ENCODE measurements around the gene MFF. TPM values are rescaled to one million over a fixed set of nuclear protein-coding genes. Genes with fewer than 3 reads are reported as not detected.

MFF gene
- total RNA-seq, 1 donor, result 85.9 TPM

DNA sequence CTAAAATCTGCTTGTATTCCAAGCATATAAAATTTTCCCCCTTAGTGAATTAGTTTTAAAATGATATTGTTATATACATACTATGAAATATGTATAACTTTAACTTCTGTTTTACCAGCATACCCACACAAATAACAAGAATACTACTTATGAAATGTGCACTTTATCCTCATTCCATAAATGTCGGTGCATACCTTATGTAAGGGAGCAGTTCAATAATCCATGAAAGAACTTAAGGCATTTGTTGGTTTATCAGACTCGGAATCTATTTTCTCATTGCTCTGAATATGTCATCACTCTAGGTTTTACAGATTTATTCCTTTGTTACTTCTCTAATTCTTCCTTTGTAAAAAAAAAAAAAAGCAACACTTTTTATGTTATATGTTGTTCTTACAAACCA, 12.5 kb upstream of the MFF start:
- no peak for DNase-seq (ENCODE audit: low read depth)
- no peak overlapping the region for H3K4me3 ChIP-seq (ENCODE audit: low read depth, low read length)
- TF ChIP-seq, protein P1, sequence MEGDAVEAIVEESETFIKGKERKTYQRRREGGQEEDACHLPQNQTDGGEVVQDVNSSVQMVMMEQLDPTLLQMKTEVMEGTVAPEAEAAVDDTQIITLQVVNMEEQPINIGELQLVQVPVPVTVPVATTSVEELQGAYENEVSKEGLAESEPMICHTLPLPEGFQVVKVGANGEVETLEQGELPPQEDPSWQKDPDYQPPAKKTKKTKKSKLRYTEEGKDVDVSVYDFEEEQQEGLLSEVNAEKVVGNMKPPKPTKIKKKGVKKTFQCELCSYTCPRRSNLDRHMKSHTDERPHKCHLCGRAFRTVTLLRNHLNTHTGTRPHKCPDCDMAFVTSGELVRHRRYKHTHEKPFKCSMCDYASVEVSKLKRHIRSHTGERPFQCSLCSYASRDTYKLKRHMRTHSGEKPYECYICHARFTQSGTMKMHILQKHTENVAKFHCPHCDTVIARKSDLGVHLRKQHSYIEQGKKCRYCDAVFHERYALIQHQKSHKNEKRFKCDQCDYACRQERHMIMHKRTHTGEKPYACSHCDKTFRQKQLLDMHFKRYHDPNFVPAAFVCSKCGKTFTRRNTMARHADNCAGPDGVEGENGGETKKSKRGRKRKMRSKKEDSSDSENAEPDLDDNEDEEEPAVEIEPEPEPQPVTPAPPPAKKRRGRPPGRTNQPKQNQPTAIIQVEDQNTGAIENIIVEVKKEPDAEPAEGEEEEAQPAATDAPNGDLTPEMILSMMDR (IDR thresholded peaks at IDR 0.05; ENCODE audit: insufficient read depth, low read depth, low read length), result no peak

DNA sequence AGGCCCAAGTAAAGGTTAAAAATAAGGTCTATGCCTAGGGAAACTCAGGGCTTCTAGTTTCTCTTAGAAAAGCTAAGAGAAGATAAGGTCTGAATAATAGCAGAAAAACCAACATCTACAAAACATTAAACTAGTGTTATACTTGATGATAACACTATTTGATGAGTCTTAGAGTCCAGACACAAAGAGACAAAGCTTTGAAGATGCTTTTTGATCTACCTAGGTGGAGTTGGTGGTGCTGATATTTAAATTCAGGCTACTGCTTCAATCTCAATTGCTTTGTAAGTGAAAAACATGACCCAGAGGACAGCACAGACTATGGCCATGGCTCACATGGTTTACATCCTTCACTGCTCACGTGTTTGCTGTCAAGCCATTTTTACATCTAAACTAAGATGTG, 11.7 kb upstream of the MFF start:
- TF ChIP-seq, protein P1 (IDR thresholded peaks at IDR 0.05; ENCODE audit: insufficient read depth, low read depth, low read length), result no peak
- DNase-seq (ENCODE audit: low read depth), result no peak
- H3K4me3 ChIP-seq (ENCODE audit: low read depth, low read length), result no peak overlapping the region

DNA sequence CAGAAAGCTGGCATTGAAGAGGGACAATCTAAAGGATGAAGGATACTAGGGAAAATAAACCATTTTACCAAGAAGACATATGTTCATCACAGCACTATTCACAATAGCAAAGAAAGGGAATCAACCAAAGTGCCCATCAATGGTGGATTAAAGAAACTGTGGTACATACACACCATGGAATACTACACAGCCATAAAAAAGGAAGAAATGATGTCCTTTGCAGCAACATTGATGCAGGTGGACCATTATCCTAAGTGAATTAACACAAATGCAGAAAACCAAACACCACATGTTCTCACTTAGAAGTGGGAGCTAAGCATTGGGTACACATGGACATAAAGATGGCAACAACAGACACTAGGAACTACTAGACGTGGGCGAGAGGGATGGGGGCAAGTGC, 7.2 kb upstream of the MFF start:
- no peak overlapping the region for H3K4me3 ChIP-seq (ENCODE audit: low read depth, low read length)
- no peak for DNase-seq (ENCODE audit: low read depth)
- TF ChIP-seq, protein P1 (IDR thresholded peaks at IDR 0.05; ENCODE audit: insufficient read depth, low read depth, low read length), result no peak

DNA sequence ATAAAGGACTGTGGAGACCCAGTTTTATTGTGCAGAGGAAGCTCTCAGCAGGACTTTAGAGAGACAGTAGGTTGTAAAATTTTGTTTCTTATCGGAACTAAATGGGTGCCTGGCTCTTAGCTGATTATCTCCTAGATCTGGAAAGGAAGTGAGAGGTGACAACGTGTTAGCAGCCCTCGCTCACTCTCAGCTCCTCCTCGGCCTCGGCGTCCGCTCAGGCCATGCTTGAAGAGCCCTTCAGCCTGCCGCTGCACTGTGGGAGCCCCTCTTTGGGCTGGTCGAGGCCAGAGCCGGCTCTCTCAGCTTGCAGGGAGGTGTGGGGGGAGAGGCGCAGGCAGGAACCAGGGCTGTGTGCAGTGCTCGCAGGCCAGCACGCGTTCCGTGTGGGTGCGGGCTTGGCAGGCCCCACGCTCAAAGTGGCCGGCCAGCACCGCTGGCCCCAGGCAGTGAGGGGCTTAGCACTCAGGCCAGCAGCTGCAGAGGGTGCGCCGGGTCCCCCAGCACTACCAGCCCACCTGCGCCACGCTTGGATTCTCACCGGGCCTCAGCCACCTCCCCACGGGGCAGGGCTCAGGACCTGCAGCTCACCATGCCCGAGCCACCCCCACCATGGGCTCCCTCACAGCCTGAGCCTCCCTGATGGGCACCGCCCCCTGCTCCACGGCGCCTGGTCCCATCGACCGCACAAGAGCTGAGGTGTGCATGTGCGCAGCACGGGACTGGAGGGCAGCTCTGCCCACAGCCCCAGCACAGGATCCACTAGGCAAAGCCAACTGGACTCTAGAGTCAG, 4.6 kb upstream of the MFF start:
- TF ChIP-seq, protein P1 (IDR thresholded peaks at IDR 0.05; ENCODE audit: insufficient read depth, low read depth, low read length), result no peak
- no peak for DNase-seq (ENCODE audit: low read depth)
- no peak overlapping the region for H3K4me3 ChIP-seq (ENCODE audit: low read depth, low read length)

DNA sequence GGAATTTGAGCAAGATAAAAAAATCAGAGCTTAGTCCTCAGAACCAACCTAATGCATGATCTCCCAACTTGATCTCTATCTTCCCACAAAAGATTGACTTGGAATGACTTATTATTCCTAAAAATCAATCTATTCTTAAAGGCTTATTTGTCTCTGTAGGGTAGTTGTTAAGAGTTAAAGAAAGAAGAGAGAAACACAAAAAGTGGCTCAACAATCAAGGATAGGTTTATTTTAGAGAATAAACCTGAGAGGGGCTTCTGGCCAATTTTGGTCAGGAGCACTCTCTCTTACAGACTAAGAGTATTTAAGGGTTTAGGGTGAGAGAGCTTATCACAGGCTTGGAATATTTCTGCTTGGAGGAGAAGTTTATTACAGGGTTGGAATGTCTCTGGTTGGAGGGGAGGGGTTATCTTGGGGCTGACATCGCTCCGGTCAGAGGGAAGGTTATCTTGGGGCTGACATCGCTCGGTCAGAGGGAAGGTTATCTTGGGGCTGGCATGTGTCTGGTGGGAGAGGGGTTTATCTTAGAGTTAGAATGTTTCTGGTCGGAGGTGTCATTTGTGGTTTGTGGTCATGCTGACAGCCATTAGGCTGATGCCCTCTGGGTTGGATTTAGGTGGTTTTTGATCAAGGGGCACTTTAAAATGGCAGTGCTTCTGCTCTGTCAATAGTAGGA, 2.4 kb upstream of the MFF start:
- H3K4me3 ChIP-seq (ENCODE audit: low read depth, low read length), result no peak overlapping the region
- no peak for DNase-seq (ENCODE audit: low read depth)
- TF ChIP-seq, protein P1 (IDR thresholded peaks at IDR 0.05; ENCODE audit: insufficient read depth, low read depth, low read length), result no peak

DNA sequence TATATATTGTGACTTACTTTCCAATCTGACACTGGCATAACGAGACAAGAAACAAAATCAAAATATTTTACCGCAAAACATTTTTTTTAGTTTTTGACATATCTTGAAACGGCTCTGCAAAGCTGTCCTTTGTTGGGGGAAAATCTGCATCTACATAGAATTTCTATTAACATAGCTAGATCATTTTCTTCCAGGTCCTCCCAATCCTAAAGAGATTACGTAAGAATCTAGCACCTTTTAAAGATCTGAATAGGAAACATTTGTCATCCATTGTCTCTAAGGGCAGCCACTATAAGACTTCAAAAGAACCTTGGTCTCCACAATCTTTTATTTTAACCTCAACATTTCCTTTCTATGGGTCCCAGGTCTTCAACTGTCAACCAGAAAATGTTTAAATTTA, 1.2 kb upstream of the MFF start:
- TF ChIP-seq, protein P1 (IDR thresholded peaks at IDR 0.05; ENCODE audit: insufficient read depth, low read depth, low read length), result no peak
- no peak overlapping the region for H3K4me3 ChIP-seq (ENCODE audit: low read depth, low read length)
- DNase-seq (ENCODE audit: low read depth), result no peak

Data from fibroblast of villous mesenchyme (primary cell).